ENCODE data around the gene ZNF407.

ZNF407 gene

DNA sequence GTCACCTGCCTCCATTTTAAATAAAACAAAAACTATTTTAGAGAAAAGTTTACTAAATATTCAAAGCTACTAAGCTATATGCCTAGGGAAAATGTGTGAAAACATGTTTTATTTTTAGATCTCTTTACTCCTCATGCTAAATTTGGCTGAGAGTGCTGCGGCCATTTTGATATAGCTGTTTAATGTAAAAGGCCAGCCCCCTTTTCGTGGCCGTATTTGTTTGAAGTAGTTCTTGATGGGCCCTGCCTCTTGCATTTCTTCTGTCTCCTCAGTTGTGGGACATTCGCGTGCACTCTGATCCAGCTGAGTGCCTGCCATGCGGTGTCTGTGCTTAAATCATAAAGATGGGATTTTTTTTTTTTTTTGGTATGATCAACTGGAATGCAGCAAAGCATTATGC lies 64.0 kb downstream of the ZNF407 start:
- Histone ChIP-seq H3K9me3 (ENCODE audit: control insufficient read depth, insufficient read depth, low read depth, low read length) (no peaks in the 10 kb centered on the region), H3K4me3 (ENCODE audit: low read depth, low read length) (no peak overlapping the region), H3K36me3 (ENCODE audit: control insufficient read depth in 2 of 2, insufficient read depth in 1 of 2, low read length in 2 of 2) (no peaks in the 10 kb centered on the region), H3K4me1 (ENCODE audit: control insufficient read depth, insufficient read depth, low read length) (no peaks in the 10 kb centered on the region), H3K27ac (ENCODE audit: extremely low read depth, low read depth, low read length) (no peak overlapping the region)
- POLR2A ChIA-PET: interaction anchor here (0.6 kb wide), 1 partner anchor 125 kb away, joined by 4 read pairs; no protein-coding TSS in a partner anchor
- CTCF ChIA-PET: interaction anchor here (1.3 to 1.6 kb wide), 3 partner anchors 9 to 817 kb away, joined by 3 to 8 read pairs (median 4); no protein-coding TSS in a partner anchor
- TF ChIP-seq MZF1 (tag by site-specific recombination; IDR thresholded peaks at IDR 0.05; ENCODE audit: borderline replicate concordance) (no peak), ZBTB1 (tag by site-specific recombination; IDR thresholded peaks at IDR 0.05) (no peak)
- TF ChIP-seq, protein P1, sequence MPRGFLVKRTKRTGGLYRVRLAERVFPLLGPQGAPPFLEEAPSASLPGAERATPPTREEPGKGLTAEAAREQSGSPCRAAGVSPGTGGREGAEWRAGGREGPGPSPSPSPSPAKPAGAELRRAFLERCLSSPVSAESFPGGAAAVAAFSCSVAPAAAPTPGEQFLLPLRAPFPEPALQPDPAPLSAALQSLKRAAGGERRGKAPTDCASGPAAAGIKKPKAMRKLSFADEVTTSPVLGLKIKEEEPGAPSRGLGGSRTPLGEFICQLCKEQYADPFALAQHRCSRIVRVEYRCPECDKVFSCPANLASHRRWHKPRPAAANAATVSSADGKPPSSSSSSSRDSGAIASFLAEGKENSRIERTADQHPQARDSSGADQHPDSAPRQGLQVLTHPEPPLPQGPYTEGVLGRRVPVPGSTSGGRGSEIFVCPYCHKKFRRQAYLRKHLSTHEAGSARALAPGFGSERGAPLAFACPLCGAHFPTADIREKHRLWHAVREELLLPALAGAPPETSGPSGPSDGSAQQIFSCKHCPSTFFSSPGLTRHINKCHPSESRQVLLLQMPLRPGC (tag by site-specific recombination; IDR thresholded peaks at IDR 0.05): no peak
- TF ChIP-seq, protein P2, sequence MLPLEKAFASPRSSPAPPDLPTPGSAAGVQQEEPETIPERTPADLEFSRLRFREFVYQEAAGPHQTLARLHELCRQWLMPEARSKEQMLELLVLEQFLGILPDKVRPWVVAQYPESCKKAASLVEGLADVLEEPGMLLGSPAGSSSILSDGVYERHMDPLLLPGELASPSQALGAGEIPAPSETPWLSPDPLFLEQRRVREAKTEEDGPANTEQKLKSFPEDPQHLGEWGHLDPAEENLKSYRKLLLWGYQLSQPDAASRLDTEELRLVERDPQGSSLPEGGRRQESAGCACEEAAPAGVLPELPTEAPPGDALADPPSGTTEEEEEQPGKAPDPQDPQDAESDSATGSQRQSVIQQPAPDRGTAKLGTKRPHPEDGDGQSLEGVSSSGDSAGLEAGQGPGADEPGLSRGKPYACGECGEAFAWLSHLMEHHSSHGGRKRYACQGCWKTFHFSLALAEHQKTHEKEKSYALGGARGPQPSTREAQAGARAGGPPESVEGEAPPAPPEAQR (tag by site-specific recombination; IDR thresholded peaks at IDR 0.05): no peak

DNA sequence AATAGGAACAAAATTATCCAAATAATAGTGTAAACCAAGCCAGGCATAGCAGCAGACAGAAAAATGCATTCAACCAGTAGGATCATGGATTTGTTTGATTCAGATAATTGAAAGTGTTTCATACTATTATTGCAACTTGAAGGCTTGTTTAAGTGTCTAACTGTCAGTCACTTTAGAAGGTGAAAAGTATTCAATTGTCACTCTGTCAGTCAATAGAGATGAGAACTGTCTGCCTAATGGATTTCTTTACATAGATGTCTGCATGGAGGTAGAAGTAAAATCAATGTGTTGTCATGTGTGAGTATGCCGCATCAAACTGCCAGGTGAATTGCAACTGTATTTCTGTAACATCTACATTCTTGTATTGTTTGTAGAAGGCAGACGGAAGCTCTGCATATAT lies 65.0 kb downstream of the ZNF407 start:
- CTCF ChIA-PET: interaction anchor here (0.9 to 1.6 kb wide), 3 partner anchors 9 to 301 kb away, joined by 3 to 8 read pairs (median 4); no protein-coding TSS in a partner anchor
- POLR2A ChIA-PET: no interaction called here
- no peaks in the 10 kb centered on the region for H3K9me3 ChIP-seq (ENCODE audit: control insufficient read depth, insufficient read depth, low read depth, low read length)
- H3K36me3 ChIP-seq (ENCODE audit: control insufficient read depth in 2 of 2, insufficient read depth in 1 of 2, low read length in 2 of 2): no peaks in the 10 kb centered on the region
- no peak overlapping the region for H3K4me3 ChIP-seq (ENCODE audit: low read depth, low read length)
- TF ChIP-seq ZBTB1 (tag by site-specific recombination; IDR thresholded peaks at IDR 0.05) (no peak), ZBTB17 (tag by site-specific recombination; IDR thresholded peaks at IDR 0.05) (no peak), ZNF423 (tag by site-specific recombination; IDR thresholded peaks at IDR 0.05) (no peak), BCL6B (tag by site-specific recombination; IDR thresholded peaks at IDR 0.05) (no peak), ZNF48 (tag by site-specific recombination; IDR thresholded peaks at IDR 0.05) (no peak), ZNF24 (tag by site-specific recombination; IDR thresholded peaks at IDR 0.05) (no peak), ZNF391 (tag by site-specific recombination; IDR thresholded peaks at IDR 0.05; ENCODE audit: borderline replicate concordance, low read depth) (no peak), ZNF555 (tag by site-specific recombination; conservative IDR thresholded peaks at IDR 0.05) (no peak), ZNF174 (tag by site-specific recombination; IDR thresholded peaks at IDR 0.05) (no peak), ZNF514 (tag by site-specific recombination; IDR thresholded peaks at IDR 0.05) (no peak), ZFP37 (tag by site-specific recombination; IDR thresholded peaks at IDR 0.05) (no peak), ZBTB8A (tag by site-specific recombination; IDR thresholded peaks at IDR 0.05) (no peak), ZEB2 (tag by site-specific recombination; IDR thresholded peaks at IDR 0.05) (no peak)
- TF ChIP-seq, protein P3, sequence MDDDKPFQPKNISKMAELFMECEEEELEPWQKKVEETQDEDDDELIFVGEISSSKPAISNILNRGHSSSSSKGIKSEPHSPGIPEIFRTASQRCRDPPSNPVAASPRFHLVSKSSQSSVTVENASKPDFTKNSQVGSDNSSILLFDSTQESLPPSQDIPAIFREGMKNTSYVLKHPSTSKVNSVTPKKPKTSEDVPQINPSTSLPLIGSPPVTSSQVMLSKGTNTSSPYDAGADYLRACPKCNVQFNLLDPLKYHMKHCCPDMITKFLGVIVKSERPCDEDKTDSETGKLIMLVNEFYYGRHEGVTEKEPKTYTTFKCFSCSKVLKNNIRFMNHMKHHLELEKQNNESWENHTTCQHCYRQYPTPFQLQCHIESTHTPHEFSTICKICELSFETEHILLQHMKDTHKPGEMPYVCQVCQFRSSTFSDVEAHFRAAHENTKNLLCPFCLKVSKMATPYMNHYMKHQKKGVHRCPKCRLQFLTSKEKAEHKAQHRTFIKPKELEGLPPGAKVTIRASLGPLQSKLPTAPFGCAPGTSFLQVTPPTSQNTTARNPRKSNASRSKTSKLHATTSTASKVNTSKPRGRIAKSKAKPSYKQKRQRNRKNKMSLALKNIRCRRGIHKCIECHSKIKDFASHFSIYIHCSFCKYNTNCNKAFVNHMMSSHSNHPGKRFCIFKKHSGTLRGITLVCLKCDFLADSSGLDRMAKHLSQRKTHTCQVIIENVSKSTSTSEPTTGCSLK (tag by site-specific recombination; IDR thresholded peaks at IDR 0.05): no peak
- TF ChIP-seq, protein P4, sequence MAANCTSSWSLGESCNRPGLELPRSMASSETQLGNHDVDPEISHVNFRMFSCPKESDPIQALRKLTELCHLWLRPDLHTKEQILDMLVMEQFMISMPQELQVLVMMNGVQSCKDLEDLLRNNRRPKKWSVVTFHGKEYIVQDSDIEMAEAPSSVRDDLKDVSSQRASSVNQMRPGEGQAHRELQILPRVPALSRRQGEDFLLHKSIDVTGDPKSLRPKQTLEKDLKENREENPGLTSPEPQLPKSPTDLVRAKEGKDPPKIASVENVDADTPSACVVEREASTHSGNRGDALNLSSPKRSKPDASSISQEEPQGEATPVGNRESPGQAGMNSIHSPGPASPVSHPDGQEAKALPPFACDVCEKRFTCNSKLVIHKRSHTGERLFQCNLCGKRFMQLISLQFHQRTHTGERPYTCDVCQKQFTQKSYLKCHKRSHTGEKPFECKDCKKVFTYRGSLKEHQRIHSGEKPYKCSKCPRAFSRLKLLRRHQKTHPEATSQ (tag by site-specific recombination; IDR thresholded peaks at IDR 0.05): no peak
- TF ChIP-seq, protein P5, sequence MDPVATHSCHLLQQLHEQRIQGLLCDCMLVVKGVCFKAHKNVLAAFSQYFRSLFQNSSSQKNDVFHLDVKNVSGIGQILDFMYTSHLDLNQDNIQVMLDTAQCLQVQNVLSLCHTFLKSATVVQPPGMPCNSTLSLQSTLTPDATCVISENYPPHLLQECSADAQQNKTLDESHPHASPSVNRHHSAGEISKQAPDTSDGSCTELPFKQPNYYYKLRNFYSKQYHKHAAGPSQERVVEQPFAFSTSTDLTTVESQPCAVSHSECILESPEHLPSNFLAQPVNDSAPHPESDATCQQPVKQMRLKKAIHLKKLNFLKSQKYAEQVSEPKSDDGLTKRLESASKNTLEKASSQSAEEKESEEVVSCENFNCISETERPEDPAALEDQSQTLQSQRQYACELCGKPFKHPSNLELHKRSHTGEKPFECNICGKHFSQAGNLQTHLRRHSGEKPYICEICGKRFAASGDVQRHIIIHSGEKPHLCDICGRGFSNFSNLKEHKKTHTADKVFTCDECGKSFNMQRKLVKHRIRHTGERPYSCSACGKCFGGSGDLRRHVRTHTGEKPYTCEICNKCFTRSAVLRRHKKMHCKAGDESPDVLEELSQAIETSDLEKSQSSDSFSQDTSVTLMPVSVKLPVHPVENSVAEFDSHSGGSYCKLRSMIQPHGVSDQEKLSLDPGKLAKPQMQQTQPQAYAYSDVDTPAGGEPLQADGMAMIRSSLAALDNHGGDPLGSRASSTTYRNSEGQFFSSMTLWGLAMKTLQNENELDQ (tag by site-specific recombination; IDR thresholded peaks at IDR 0.05; ENCODE audit: low read depth): no peak
- TF ChIP-seq, protein P6, sequence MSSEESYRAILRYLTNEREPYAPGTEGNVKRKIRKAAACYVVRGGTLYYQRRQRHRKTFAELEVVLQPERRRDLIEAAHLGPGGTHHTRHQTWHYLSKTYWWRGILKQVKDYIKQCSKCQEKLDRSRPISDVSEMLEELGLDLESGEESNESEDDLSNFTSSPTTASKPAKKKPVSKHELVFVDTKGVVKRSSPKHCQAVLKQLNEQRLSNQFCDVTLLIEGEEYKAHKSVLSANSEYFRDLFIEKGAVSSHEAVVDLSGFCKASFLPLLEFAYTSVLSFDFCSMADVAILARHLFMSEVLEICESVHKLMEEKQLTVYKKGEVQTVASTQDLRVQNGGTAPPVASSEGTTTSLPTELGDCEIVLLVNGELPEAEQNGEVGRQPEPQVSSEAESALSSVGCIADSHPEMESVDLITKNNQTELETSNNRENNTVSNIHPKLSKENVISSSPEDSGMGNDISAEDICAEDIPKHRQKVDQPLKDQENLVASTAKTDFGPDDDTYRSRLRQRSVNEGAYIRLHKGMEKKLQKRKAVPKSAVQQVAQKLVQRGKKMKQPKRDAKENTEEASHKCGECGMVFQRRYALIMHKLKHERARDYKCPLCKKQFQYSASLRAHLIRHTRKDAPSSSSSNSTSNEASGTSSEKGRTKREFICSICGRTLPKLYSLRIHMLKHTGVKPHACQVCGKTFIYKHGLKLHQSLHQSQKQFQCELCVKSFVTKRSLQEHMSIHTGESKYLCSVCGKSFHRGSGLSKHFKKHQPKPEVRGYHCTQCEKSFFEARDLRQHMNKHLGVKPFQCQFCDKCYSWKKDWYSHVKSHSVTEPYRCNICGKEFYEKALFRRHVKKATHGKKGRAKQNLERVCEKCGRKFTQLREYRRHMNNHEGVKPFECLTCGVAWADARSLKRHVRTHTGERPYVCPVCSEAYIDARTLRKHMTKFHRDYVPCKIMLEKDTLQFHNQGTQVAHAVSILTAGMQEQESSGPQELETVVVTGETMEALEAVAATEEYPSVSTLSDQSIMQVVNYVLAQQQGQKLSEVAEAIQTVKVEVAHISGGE (tag by site-specific recombination; conservative IDR thresholded peaks at IDR 0.05; ENCODE audit: low read depth): no peak
- no peak overlapping the region for H3K27ac ChIP-seq (ENCODE audit: extremely low read depth, low read depth, low read length)
- H3K4me1 ChIP-seq (ENCODE audit: control insufficient read depth, insufficient read depth, low read length): no peaks in the 10 kb centered on the region

Measured in HEK293 (cell line).